Common myeloid progenitor, CD34-positive (primary cell): ENCODE results near the gene CAPN5.
A peak's percentile ranks its signal among the peaks of the same experiment; 100 is the strongest.

Experiments used
- CTCF ChIA-PET: fragments of 350-600 bp; sonication (Branson Sonifier 250); formaldehyde crosslinking; loops from one replicate; lab custom pipeline; 2021; ENCODE audit warnings: antibody characterized with exemption; lab: Charles Lee
- POLR2A ChIA-PET: fragments of 350-600 bp; sonication (Branson Sonifier 250); formaldehyde crosslinking; loops from one replicate; lab custom pipeline; 2021; ENCODE audit warnings: antibody characterized with exemption; lab: Charles Lee
- DNase-seq, 3 donors: peaks; one replicate each; pipeline versions ENCODE4 v3.0.0 to v3.0.0-alpha.2; 2013
- H3K27ac ChIP-seq, 2 experiments: 1 replicate in 1 of 2; 2 replicates in 1 of 2; pipeline ENCODE4 v1.7.0; 2013; ENCODE audit warnings: inconsistent platforms in 2 of 2, low read length in 2 of 2, mild to moderate bottlenecking in 2 of 2, low read depth in 1 of 2, moderate library complexity in 1 of 2; ENCODE audit not compliant: severe bottlenecking in 2 of 2, insufficient read depth in 1 of 2, poor library complexity in 1 of 2
- H3K27me3 ChIP-seq, 5 experiments: replicated peaks in 2 of 5; 1 replicate in 3 of 5; 2 replicates in 2 of 5; pipeline versions ENCODE4 v1.6.1 to v1.7.0; 2013; ENCODE audit warnings: low read length in 4 of 5, mild to moderate bottlenecking in 2 of 5, moderate library complexity in 2 of 5, inconsistent platforms in 1 of 5; ENCODE audit not compliant: insufficient read depth in 5 of 5, control insufficient read depth in 4 of 5
- H3K36me3 ChIP-seq, 4 experiments: 1 replicate in 2 of 4; 2 replicates in 2 of 4; pipeline versions ENCODE4 v1.6.1 to v1.7.0; 2013; ENCODE audit warnings: low read length in 3 of 4, control low read depth in 1 of 4, mild to moderate bottlenecking in 1 of 4; ENCODE audit not compliant: control insufficient read depth in 4 of 4, insufficient read depth in 4 of 4
- H3K4me1 ChIP-seq, 4 experiments: 1 replicate in 3 of 4; 2 replicates in 1 of 4; pipeline versions ENCODE4 v1.6.1 to v1.7.1; 2013; ENCODE audit warnings: low read length in 3 of 4, mild to moderate bottlenecking in 3 of 4, control low read depth in 1 of 4, inconsistent platforms in 1 of 4, moderate library complexity in 1 of 4; ENCODE audit not compliant: control insufficient read depth in 4 of 4, insufficient read depth in 4 of 4; ENCODE audit errors: control extremely low read depth in 1 of 4
- H3K4me3 ChIP-seq, 7 experiments: 1 replicate in 4 of 7; 2 replicates in 3 of 7; pipeline versions ENCODE4 v1.5.1 to v1.7.0; 2013; ENCODE audit warnings: mild to moderate bottlenecking in 7 of 7, low read length in 6 of 7, moderate library complexity in 6 of 7, inconsistent platforms in 2 of 7, low read depth in 2 of 7, control low read depth in 1 of 7; ENCODE audit not compliant: insufficient read depth in 4 of 7, control insufficient read depth in 1 of 7; ENCODE audit errors: extremely low read depth in 1 of 7
- H3K9me3 ChIP-seq, 5 experiments: 1 replicate in 4 of 5; 2 replicates in 1 of 5; pipeline versions ENCODE4 v1.6.1 to v1.7.1; 2013; ENCODE audit warnings: low read length in 4 of 5, mild to moderate bottlenecking in 2 of 5, inconsistent platforms in 1 of 5, low read depth in 1 of 5, moderate library complexity in 1 of 5; ENCODE audit not compliant: control insufficient read depth in 4 of 5, insufficient read depth in 2 of 5; ENCODE audit errors: control extremely low read depth in 1 of 5
- WGBS: methylation state at CpG from one replicate; pipeline ENCODE4 v1.1.5; 2013; ENCODE audit not compliant: insufficient coverage; 5-methylcytosine and 5-hydroxymethylcytosine counted together

The CAPN5 gene

GRCh38 chr11:77091146-77091940 is 24.6 kb downstream of the CAPN5 start:
- no peaks in the 10 kb centered on the region for H3K27me3 ChIP-seq
- DNase-seq, result peak; percentile 70 to 81 (median 79)
- WGBS, result 23% methylated on average over 7 of the region's 9 CpGs
- H3K9me3 ChIP-seq, result no peaks in the 10 kb centered on the region
- ChIA-PET POLR2A (interaction anchor here (0.9 kb wide), 1 partner anchor 9 kb away, joined by 3 read pairs; no protein-coding TSS in a partner anchor), CTCF (interaction anchor here (0.6 to 6.0 kb wide), 37 partner anchors 8 to 357 kb away, joined by 3 to 67 read pairs (median 6); partner anchors contain the start of genes CAPN5 and OMP)
- no peaks in the 10 kb centered on the region for H3K36me3 ChIP-seq
- H3K4me1 ChIP-seq, result peaks cover 0 to 6% (median 3%) of the 10 kb centered on the region in 4 experiments
- no peak overlapping the region for H3K4me3 ChIP-seq
- H3K27ac ChIP-seq, result no peak overlapping the region

DNA sequence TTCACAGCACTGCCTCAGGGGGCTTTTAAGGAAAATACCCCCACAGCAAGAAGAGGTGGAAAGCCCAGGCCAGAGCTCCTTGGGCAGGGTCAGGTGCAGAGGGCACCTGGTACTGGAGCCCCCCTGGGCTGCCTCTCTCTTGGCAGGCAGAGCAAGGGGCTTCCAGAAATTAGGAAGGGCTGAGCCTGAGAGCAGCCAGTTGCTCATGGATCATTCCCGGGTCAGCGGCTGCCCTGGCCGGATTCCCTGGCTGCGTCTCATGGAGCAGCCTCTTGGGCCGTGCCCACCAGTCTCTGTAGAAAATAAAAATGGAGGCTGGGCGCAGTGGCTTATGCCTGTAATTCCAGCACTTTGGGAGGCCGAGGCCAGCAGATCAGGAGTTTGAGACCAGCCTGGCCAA is 25.6 kb downstream of the CAPN5 start:
- 85% methylated on average over 7 of the region's 7 CpGs for WGBS
- no peak for DNase-seq
- Histone ChIP-seq H3K9me3 (no peaks in the 10 kb centered on the region), H3K36me3 (no peaks in the 10 kb centered on the region), H3K27ac (no peak overlapping the region), H3K4me3 (no peak overlapping the region), H3K27me3 (no peaks in the 10 kb centered on the region), H3K4me1 (peaks cover 0 to 6% (median 1%) of the 10 kb centered on the region in 4 experiments)
- POLR2A ChIA-PET, result no interaction called here
- CTCF ChIA-PET, result interaction anchor here (0.7 to 6.0 kb wide), 24 partner anchors 8 to 358 kb away, joined by 3 to 67 read pairs (median 12); partner anchors contain the start of genes CAPN5 and OMP

DNA sequence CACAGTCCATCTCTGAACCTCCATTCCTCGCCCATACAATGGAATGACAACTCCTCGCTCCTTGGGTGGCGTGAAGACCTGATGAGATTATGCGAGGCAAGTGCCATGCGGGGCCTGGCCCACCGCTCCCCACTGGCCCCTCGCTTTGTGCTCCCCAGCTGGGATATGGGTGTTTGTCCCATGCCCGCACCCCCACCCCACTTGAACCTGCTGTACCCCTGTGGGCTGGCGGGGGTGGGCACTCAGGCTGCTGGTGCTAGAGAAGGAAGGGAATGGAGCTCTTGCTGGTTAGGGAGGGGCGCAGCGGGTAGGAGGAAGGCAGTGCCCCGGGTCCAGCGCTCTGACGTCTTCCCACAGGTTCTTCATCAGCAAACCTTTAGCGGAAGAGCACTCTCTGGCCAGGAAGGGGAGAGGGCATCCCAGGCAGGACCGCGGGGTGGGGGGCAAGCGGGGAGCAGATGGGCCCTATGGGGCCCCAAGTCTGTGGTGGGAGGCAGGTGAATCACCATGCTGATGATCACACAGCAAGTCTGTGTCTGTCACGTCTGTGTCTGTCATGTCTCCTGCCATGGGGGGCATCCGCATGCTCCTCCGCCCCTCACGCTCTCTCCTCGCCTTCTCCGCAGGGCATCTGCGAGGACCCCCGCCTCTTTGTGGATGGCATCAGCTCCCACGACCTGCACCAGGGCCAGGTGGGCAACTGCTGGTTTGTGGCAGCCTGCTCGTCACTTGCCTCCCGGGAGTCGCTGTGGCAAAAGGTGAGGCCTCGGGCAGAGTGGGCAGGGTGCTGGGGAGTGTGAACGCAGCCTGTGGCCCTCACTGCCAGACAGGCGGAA is 26.5 kb downstream of the CAPN5 start:
- H3K36me3 ChIP-seq, result no peaks in the 10 kb centered on the region
- DNase-seq, result no peak
- ChIA-PET POLR2A (no interaction called here), CTCF (interaction anchor here (0.8 to 6.0 kb wide), 9 partner anchors 10 to 94 kb away, joined by 3 to 67 read pairs (median 34); partner anchors contain the start of genes CAPN5 and OMP)
- no peak overlapping the region for H3K27ac ChIP-seq
- no peak overlapping the region for H3K4me3 ChIP-seq
- no peaks in the 10 kb centered on the region for H3K27me3 ChIP-seq
- no peaks in the 10 kb centered on the region for H3K9me3 ChIP-seq
- H3K4me1 ChIP-seq, result peaks cover 0 to 6% (median 1%) of the 10 kb centered on the region in 4 experiments
- WGBS, result 90% methylated on average over 25 of the region's 33 CpGs

GRCh38 chr11:77093987-77094840 is 27.4 kb downstream of the CAPN5 start:
- no peaks in the 10 kb centered on the region for H3K36me3 ChIP-seq
- 88% methylated on average over 2 of the region's 6 CpGs for WGBS
- POLR2A ChIA-PET, result no interaction called here
- DNase-seq, result no peak
- CTCF ChIA-PET, result interaction anchor here (0.8 to 6.0 kb wide), 9 partner anchors 10 to 93 kb away, joined by 3 to 36 read pairs (median 6); no protein-coding TSS in a partner anchor
- peaks cover 0 to 6% (median 1%) of the 10 kb centered on the region in 4 experiments for H3K4me1 ChIP-seq
- no peaks in the 10 kb centered on the region for H3K27me3 ChIP-seq
- no peak overlapping the region for H3K27ac ChIP-seq
- no peaks in the 10 kb centered on the region for H3K9me3 ChIP-seq
- H3K4me3 ChIP-seq, result no peak overlapping the region

GRCh38 chr11:77094841-77095365 is 28.1 kb downstream of the CAPN5 start:
- CTCF ChIA-PET, result interaction anchor here (1.3 to 6.0 kb wide), 8 partner anchors 9 to 50 kb away, joined by 3 to 36 read pairs (median 6); no protein-coding TSS in a partner anchor
- H3K4me1 ChIP-seq, result peaks cover 0 to 6% (median 1%) of the 10 kb centered on the region in 4 experiments

More at GRCh38 chr11:77094841-77095365, 28.1 kb downstream of the CAPN5 start:
- DNase-seq, result no peak
- no peaks in the 10 kb centered on the region for H3K9me3 ChIP-seq
- no peaks in the 10 kb centered on the region for H3K36me3 ChIP-seq
- POLR2A ChIA-PET, result no interaction called here
- 98% methylated on average over 6 of the region's 7 CpGs for WGBS
- no peak overlapping the region for H3K27ac ChIP-seq
- H3K4me3 ChIP-seq, result no peak overlapping the region
- no peaks in the 10 kb centered on the region for H3K27me3 ChIP-seq
